ENCODE data around the gene PIK3CD. TPM values are rescaled to one million over a fixed set of nuclear protein-coding genes. Genes with fewer than 3 reads are reported as not detected.

The PIK3CD gene
- total RNA-seq, 2 experiments from 2014 or later: 222 to 242 TPM

DNA sequence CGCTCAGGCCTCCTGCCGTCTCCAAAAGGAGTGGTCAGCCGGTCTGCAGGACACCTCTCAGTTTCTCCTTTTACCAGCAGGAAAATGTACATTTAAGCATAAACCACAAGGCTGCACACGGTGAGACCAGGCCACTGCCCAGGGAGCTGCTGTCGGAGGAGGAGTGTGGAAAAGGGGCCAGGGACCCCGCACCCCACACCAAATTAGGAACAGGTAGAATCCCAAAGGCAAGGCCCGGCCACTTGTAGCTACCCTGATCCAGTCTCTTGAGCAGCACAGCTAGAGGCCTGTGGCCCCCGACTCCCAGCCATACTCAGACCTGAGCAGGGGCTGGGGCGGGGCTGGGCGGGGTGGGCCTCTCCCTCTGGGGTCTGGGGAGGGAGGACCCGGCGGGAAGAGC lies 78.0 kb downstream of the PIK3CD start:
- ChIA-PET CTCF (interaction anchor here (0.6 to 1.5 kb wide), 4 partner anchors 9 to 139 kb away, joined by 3 to 7 read pairs (median 3); no protein-coding TSS in a partner anchor), POLR2A (no interaction called here)
- Mint-ChIP-seq H3K4me3 (peak overlapping the region; percentile 53), H3K27me3 (no peaks in the 10 kb centered on the region), H3K36me3 (ENCODE audit: low read depth) (peaks cover 74% of the 10 kb centered on the region), H3K9me3 (no peaks in the 10 kb centered on the region), H3K27ac (peak overlapping the region; percentile 96), H3K4me1 (peaks cover 82% of the 10 kb centered on the region)
- no peak for DNase-seq

DNA sequence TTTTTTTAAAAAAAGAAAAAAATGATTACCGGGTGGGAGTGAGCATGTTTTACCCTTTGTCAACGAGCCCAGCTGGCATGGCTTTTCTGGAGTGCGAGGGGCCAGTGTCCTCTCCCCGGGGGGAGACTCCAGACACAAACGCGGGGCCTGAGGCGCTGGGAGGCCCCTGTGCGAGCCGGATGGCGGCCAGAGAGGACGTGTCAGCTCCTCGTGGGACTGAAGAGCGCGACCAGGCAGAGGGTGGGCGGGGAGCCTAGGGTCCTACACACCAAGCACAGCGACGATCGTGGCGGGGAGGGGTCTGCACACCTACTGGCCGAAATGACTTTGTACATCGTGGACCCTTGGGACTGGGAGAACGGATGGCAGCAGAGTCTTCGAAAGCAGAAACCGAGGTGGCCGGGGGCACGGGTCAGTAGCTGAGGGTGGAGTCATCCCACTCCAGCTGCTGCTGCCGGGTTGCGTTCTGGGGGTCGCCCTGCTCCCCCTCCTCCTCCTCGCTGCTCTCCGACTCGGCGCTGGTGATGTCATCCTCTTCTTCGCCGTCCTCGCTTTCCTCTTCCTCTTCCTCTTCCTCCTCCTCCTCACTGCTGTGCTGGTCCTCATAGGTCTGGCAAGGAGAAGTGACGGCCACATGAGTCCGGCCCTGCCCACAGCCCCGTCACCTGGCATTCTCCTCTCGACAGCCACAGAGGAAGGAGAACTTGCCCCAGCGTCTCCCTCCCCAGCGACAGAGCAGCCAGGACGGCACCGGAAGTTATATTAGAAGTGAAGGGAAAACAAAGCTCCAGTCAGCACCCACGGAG lies 78.8 kb downstream of the PIK3CD start:
- peaks cover 74% of the 10 kb centered on the region for H3K4me1 Mint-ChIP-seq
- H3K27ac Mint-ChIP-seq: peak overlapping the region; percentile 84

DNA sequence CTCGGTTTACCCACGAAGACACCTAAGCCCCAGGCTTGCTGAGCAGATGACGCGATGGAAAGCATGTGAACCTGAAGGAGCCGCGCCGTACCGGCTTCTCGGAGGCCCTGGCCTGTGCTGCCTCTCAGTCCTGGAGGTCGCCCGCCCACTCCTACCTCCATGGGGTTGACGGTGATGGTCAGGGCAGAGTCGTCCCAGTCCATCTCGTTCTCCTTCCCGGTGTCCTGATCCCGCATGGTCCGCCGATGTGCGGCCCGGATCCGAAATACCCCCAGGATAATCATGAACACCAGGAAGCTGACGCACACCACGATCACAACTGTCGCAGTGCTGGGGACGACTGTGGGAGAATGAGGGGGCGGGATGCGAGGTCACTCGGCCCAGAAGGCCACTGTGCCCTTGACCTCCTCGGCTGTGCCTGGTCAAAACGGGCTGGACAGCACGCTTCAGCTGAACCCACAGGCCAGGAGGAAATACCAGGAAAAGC lies 79.6 kb downstream of the PIK3CD start:
- Mint-ChIP-seq H3K27me3 (no peaks in the 10 kb centered on the region), H3K36me3 (ENCODE audit: low read depth) (peaks cover 82% of the 10 kb centered on the region), H3K9me3 (no peaks in the 10 kb centered on the region), H3K4me3 (no peak overlapping the region), H3K4me1 (peaks cover 75% of the 10 kb centered on the region), H3K27ac (peak overlapping the region; percentile 84)
- DNase-seq: no peak
- CTCF ChIA-PET: interaction anchor here (1.0 to 1.1 kb wide), 2 partner anchors 14 kb away, joined by 3 to 5 read pairs; no protein-coding TSS in a partner anchor
- POLR2A ChIA-PET: no interaction called here

More for the DNA sequence above, 78.8 kb downstream of the PIK3CD start:
- Mint-ChIP-seq H3K9me3 (no peaks in the 10 kb centered on the region), H3K4me3 (peak overlapping the region; percentile 40), H3K27me3 (no peaks in the 10 kb centered on the region), H3K36me3 (ENCODE audit: low read depth) (peaks cover 75% of the 10 kb centered on the region)
- DNase-seq: no peak
- POLR2A ChIA-PET: interaction anchor here (0.6 kb wide), 1 partner anchor 49 kb away, joined by 3 read pairs; no protein-coding TSS in a partner anchor
- CTCF ChIA-PET: interaction anchor here (0.6 to 1.5 kb wide), 4 partner anchors 10 to 54 kb away, joined by 3 to 7 read pairs (median 4); no protein-coding TSS in a partner anchor

DNA sequence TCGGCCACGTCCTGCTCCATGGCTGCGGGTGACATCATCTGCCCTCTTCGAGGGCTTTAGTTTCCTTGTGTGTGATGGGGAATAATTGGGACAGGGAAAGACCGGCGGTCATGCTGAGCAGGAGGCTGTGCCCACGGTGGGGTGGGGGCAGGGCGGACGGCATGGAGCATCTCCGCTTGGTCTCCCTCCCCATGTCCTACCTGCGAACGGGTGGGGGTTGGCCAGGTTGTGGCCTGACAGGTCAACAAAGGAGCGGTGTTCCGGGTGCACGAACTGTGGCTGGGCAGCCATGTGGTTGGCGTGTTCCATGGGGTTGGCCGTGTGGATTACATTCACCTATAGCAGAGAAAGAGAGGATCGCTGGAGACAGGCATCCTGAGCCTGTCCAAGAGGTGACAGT lies 80.0 kb downstream of the PIK3CD start:
- peaks cover 73% of the 10 kb centered on the region for H3K4me1 Mint-ChIP-seq
- no peaks in the 10 kb centered on the region for H3K9me3 Mint-ChIP-seq
- H3K27ac Mint-ChIP-seq: peak overlapping the region; percentile 84
- peaks cover 79% of the 10 kb centered on the region for H3K36me3 Mint-ChIP-seq (ENCODE audit: low read depth)
- no peak overlapping the region for H3K4me3 Mint-ChIP-seq
- DNase-seq: no peak
- POLR2A ChIA-PET: no interaction called here
- H3K27me3 Mint-ChIP-seq: no peaks in the 10 kb centered on the region
- CTCF ChIA-PET: interaction anchor here (1.0 kb wide), 1 partner anchor 15 kb away, joined by 3 read pairs; no protein-coding TSS in a partner anchor

DNA sequence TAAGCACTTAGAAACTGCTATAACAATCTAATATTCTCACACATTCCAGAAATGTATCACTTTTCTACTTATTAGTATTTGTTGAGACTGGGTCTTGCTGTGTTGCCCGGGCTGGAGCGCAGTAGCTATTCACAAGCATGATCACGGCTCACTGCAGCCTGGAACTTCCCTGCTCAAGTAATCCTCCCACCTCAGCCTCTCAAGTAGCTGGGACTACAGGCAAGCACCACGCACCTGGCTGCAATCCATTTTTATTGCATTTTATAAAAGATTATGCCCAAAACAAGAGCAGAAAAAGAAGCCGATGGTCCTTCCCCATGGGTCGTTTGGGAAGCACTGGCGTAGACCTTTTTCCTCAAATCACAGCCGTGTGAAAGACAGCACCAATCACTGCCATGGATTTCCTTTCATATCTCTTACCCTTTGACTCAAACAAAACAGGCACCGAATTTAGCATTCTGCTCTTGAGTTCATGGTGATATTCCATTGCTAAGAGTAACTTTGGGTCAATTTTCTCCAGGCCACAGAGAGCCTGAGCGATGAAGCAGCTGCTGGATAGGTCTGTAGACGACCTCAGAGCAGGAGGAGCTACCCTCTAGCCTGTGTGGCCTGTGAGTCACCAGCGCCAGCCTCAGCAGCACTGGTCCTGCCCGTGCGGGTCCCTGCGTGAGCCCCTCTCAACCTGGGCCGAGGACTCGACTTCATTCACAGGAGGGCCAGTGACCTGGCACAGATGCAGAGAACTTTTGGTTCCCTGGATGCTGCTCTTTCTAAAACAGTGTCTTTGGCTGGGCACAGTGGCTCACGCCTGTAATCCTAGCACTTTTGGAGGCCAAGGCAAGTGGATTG lies 80.8 kb downstream of the PIK3CD start:
- no peak for DNase-seq
- no peaks in the 10 kb centered on the region for H3K9me3 Mint-ChIP-seq
- CTCF ChIA-PET: interaction anchor here (1.0 to 1.3 kb wide), 2 partner anchors 11 to 23 kb away, joined by 3 read pairs; no protein-coding TSS in a partner anchor
- no peak overlapping the region for H3K4me3 Mint-ChIP-seq
- peaks cover 78% of the 10 kb centered on the region for H3K36me3 Mint-ChIP-seq (ENCODE audit: low read depth)
- peaks cover 71% of the 10 kb centered on the region for H3K4me1 Mint-ChIP-seq
- POLR2A ChIA-PET: no interaction called here
- no peaks in the 10 kb centered on the region for H3K27me3 Mint-ChIP-seq
- H3K27ac Mint-ChIP-seq: peak overlapping the region; percentile 84

DNA sequence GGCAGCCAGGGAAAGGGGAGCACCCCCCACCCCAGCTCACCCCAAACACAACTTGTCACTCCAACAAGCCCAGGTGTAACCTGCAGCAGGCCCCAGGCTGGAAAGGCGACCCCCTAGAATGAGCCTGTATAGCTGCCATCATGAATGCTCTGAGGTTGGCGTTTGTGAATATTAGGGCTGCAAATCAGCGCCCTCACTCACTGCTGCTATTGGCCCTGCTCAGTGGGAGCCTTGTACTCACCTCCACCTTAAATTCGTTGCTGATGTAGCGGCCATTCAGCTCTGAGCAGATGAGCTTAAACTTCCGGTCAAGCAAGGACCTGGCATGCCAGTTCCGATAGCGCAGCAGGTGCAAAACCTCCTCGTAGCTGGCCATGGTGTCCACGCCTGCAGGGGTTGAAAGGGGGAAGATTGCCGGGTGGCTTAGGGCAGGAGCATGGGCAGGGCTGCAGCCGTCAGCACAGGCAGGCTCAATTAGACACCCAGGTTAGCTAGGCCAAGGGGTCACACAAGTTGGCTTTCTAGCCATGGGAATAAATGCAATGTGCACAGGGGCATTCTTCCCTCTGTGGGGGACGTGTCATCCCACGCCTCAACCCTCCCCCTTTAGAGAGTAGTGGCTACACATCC lies 81.7 kb downstream of the PIK3CD start:
- peaks cover 76% of the 10 kb centered on the region for H3K36me3 Mint-ChIP-seq (ENCODE audit: low read depth)
- H3K9me3 Mint-ChIP-seq: no peaks in the 10 kb centered on the region
- no peaks in the 10 kb centered on the region for H3K27me3 Mint-ChIP-seq
- peak overlapping the region; percentile 83 for H3K27ac Mint-ChIP-seq
- CTCF ChIA-PET: interaction anchor here (0.8 to 1.8 kb wide), 7 partner anchors 12 to 106 kb away, joined by 3 to 5 read pairs (median 3); no protein-coding TSS in a partner anchor
- peaks cover 71% of the 10 kb centered on the region for H3K4me1 Mint-ChIP-seq
- no peak for DNase-seq
- POLR2A ChIA-PET: no interaction called here
- H3K4me3 Mint-ChIP-seq: peak overlapping the region; percentile 1

DNA sequence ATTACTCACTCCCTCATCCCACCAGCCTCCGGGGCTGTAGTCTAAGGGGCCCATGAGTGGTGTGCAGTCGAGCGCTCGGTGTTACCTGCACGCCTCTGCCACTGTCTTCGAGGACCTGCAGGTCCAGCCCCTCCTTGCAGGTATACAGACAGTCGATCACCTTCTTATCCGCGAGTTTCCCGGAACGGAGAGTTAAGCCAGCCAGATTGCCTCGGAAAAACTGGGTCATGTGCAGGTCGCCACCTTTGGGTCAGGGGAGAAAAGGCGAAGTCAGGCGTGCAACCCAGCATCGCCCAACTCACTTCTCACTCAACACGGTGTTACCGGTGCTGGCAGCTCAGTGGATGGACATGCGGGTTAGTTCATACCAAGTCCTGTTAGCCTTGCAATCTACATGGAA lies 84.3 kb downstream of the PIK3CD start:
- ChIA-PET POLR2A (no interaction called here), CTCF (interaction anchor here (0.6 to 1.1 kb wide), 3 partner anchors 24 to 84 kb away, joined by 3 to 5 read pairs (median 3); no protein-coding TSS in a partner anchor)
- Mint-ChIP-seq H3K4me3 (no peak overlapping the region), H3K4me1 (peaks cover 47% of the 10 kb centered on the region), H3K9me3 (no peaks in the 10 kb centered on the region), H3K36me3 (ENCODE audit: low read depth) (peaks cover 68% of the 10 kb centered on the region), H3K27ac (no peak overlapping the region), H3K27me3 (no peaks in the 10 kb centered on the region)
- DNase-seq: no peak

DNA sequence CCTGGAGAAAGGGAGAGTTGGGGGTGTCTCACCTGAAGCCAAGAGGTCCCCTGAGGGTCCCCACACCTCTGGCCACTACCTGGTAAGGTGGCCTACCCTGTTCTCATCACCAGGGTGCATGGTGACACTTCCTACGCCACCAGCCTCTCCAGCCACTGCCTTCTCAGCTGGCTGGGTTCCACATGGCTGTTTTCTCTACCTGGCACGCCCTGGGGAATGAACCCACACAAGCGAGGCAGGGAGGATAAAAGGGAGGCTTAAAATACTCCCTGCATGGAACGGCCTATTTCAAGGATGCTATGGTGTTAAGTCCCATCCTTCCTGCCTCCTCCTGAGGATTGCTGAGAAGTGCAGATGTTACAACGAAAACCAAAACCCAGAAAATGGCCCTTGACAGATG lies 84.7 kb downstream of the PIK3CD start:
- Mint-ChIP-seq H3K9me3 (no peaks in the 10 kb centered on the region), H3K4me1 (peaks cover 46% of the 10 kb centered on the region), H3K4me3 (no peak overlapping the region), H3K27ac (peak overlapping the region; percentile 66), H3K27me3 (no peaks in the 10 kb centered on the region), H3K36me3 (ENCODE audit: low read depth) (peaks cover 69% of the 10 kb centered on the region)
- ChIA-PET POLR2A (no interaction called here), CTCF (interaction anchor here (1.0 kb wide), 1 partner anchor 24 kb away, joined by 3 read pairs; no protein-coding TSS in a partner anchor)
- no peak for DNase-seq

DNA sequence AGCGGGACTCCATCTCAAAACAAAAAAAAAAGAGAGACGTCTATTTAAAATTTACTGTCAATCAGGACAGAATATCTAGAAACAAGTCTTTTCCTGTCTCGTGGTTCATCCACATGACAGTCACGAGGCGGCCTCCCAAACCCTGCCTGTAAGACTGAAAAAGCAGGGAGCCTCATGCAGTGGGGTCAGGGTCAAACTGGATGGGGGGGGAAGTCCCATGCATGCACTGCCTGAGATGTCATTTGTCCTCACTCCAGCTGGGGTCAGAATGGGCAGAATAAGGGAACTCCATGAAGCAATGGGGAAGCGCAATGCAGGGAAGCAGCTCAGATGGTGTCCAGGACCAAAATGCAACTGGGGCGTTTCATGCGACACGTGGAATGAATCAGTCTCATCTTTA lies 85.5 kb downstream of the PIK3CD start:
- H3K27ac Mint-ChIP-seq: peak overlapping the region; percentile 41
- DNase-seq: no peak
- ChIA-PET POLR2A (no interaction called here), CTCF (interaction anchor here (1.3 kb wide), 1 partner anchor 84 kb away, joined by 3 read pairs; no protein-coding TSS in a partner anchor)
- peaks cover 37% of the 10 kb centered on the region for H3K4me1 Mint-ChIP-seq
- no peaks in the 10 kb centered on the region for H3K27me3 Mint-ChIP-seq
- peaks cover 69% of the 10 kb centered on the region for H3K36me3 Mint-ChIP-seq (ENCODE audit: low read depth)
- no peaks in the 10 kb centered on the region for H3K9me3 Mint-ChIP-seq
- no peak overlapping the region for H3K4me3 Mint-ChIP-seq

DNA sequence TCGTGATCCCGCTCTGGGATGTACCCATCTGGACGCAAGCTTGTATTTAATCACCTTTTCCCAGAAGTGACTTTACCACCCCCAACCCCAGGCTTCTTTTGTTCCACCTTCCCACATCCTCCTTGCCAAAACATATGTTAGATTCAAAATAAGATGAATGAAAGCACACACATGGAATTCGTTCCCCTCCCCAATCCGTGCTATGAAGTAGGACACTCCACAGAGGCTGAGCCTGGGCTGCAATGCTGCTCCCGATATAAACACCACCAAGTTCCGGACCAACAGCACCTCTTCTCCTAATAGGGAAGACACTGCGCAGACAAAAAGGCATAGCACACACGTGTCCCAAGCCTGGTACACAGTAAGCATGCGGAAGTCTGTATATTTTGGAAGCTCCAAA lies 86.1 kb downstream of the PIK3CD start:
- Mint-ChIP-seq H3K27me3 (no peaks in the 10 kb centered on the region), H3K27ac (peak overlapping the region; percentile 63), H3K9me3 (no peaks in the 10 kb centered on the region), H3K4me3 (no peak overlapping the region), H3K4me1 (peaks cover 32% of the 10 kb centered on the region), H3K36me3 (ENCODE audit: low read depth) (peaks cover 71% of the 10 kb centered on the region)
- CTCF ChIA-PET: interaction anchor here (0.5 to 1.3 kb wide), 2 partner anchors 83 to 111 kb away, joined by 3 to 5 read pairs; no protein-coding TSS in a partner anchor
- POLR2A ChIA-PET: no interaction called here
- DNase-seq: no peak

DNA sequence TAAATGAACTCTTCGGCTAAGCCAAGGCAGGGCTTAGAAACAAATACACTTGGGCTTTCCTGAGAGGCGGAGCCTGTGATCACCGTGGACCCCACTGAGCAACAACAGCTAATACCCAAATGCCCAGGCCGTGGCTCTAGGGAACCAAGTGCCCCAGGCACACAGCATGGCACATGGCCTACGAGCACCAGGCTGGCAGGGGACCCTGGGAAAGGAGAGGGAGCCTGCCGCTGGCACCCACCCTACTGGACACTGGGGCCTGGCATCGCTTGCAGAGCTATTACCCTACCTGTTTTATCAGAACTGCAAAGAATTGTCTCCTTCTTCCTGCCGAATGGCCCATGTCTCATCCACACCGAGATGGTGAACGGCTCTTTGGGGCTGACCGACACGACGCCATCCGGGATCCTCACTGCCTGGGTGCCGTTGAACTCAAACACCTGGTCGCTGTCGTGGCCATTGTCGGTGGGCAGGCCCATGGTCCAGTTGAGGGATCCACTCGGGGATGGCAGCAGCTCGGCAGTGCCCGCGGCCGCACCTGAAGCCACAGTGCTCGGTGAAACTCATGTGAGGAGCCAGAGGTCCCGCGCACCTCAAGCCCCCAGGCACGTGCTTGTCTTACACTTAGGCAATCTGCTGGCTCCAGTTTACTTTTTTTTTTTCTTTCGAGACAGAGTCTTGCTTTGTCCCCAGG lies 92.7 kb downstream of the PIK3CD start:
- Mint-ChIP-seq H3K27me3 (no peaks in the 10 kb centered on the region), H3K36me3 (ENCODE audit: low read depth) (peaks cover 55% of the 10 kb centered on the region), H3K9me3 (no peaks in the 10 kb centered on the region), H3K4me1 (no peaks in the 10 kb centered on the region), H3K27ac (no peak overlapping the region), H3K4me3 (no peak overlapping the region)
- ChIA-PET POLR2A (interaction anchor here (0.6 kb wide), 1 partner anchor 102 kb away, joined by 3 read pairs; no protein-coding TSS in a partner anchor), CTCF (interaction anchor here (0.9 to 1.4 kb wide), 3 partner anchors 14 to 117 kb away, joined by 3 to 5 read pairs (median 3); no protein-coding TSS in a partner anchor)
- no peak for DNase-seq

Data from activated CD4-positive, alpha-beta T cell treated with anti-CD3 and anti-CD28 coated beads, Interleukin-2, amount 10 ng/mL, durations not matched to agents 7 days and 5 days (primary cell).